ENCODE data around the gene SEMA5A.
A peak's percentile ranks its signal among the peaks of the same experiment; 100 is the strongest.

SEMA5A gene

GRCh38 chr5:9361835-9362234 is 184.0 kb downstream of the SEMA5A start:
- Histone ChIP-seq H2BK12ac (ENCODE audit: low read length) (no peak overlapping the region), H2BK15ac (ENCODE audit: low read length) (no peak overlapping the region)
- peak; percentile 64 for DNase-seq (ENCODE audit: low spot score)

GRCh38 chr5:9358961-9359685 is 186.8 kb downstream of the SEMA5A start:
- Histone ChIP-seq H2BK15ac (ENCODE audit: low read length) (no peak overlapping the region), H3K23ac (ENCODE audit: low read depth, low read length, poor library complexity) (no peak overlapping the region), H3K79me1 (ENCODE audit: low read depth, low read length) (no peaks in the 10 kb centered on the region), H4K91ac (ENCODE audit: low read depth, low read length, poor library complexity) (no peak overlapping the region), H2BK12ac (ENCODE audit: low read length) (no peak overlapping the region), H3K27me3 (ENCODE audit: control insufficient read depth in 3 of 3, insufficient read depth in 3 of 3, low read depth in 1 of 3, low read length in 3 of 3) (no peaks in the 10 kb centered on the region), H3K4ac (ENCODE audit: low read length) (no peak overlapping the region), H3K4me1 (ENCODE audit: control insufficient read depth in 2 of 2, insufficient read depth in 1 of 2, low read depth in 1 of 2, low read length in 2 of 2) (peaks cover 2 to 7% of the 10 kb centered on the region in 2 donors), H3K9me3 (replicated peaks in 1 of 2; ENCODE audit: control insufficient read depth in 2 of 2, insufficient read depth in 1 of 2, low read depth in 1 of 2, low read length in 2 of 2) (peaks cover 0 to 5% of the 10 kb centered on the region in 2 donors), H2AK5ac (ENCODE audit: low read depth, low read length) (no peak overlapping the region), H2BK5ac (ENCODE audit: low read length) (no peak overlapping the region), H3K9ac (ENCODE audit: low read depth, low read length, poor library complexity) (no peak overlapping the region), H3K4me3 (ENCODE audit: low read length in 2 of 2) (no peak overlapping the region), H4K8ac (ENCODE audit: low read depth, low read length) (no peak overlapping the region), H2AFZ (ENCODE audit: low read length) (no peak overlapping the region), H3K36me3 (replicated peaks in 1 of 2; ENCODE audit: control insufficient read depth in 2 of 2, insufficient read depth in 2 of 2, low read length in 2 of 2) (peaks cover 0 to 2% of the 10 kb centered on the region in 2 donors), H2BK120ac (ENCODE audit: low read depth, low read length) (no peak overlapping the region), H3K18ac (ENCODE audit: low read length) (no peak overlapping the region), H3K27ac (replicated peaks; ENCODE audit: low read length) (no peak overlapping the region), H3K14ac (ENCODE audit: low read length) (no peak overlapping the region), H3K4me2 (ENCODE audit: insufficient read depth, low read length, poor library complexity, severe bottlenecking) (no peak overlapping the region)
- WGBS, 2 donors (ENCODE audit: extremely low coverage in 2 of 2, insufficient read length in 2 of 2, insufficient replicate concordance in 1 of 2) = no CpG with 5 or more reads among the region's 2 CpGs
- no peak for DNase-seq (ENCODE audit: low spot score)

More at GRCh38 chr5:9361835-9362234, 184.0 kb downstream of the SEMA5A start:
- Histone ChIP-seq H3K79me1 (ENCODE audit: low read depth, low read length) (no peaks in the 10 kb centered on the region), H4K8ac (ENCODE audit: low read depth, low read length) (no peak overlapping the region), H2BK5ac (ENCODE audit: low read length) (no peak overlapping the region), H3K4me1 (ENCODE audit: control insufficient read depth in 2 of 2, insufficient read depth in 1 of 2, low read depth in 1 of 2, low read length in 2 of 2) (peaks cover 3 to 5% of the 10 kb centered on the region in 2 donors), H2AK5ac (ENCODE audit: low read depth, low read length) (no peak overlapping the region), H2BK120ac (ENCODE audit: low read depth, low read length) (no peak overlapping the region), H3K9me3 (replicated peaks in 1 of 2; ENCODE audit: control insufficient read depth in 2 of 2, insufficient read depth in 1 of 2, low read depth in 1 of 2, low read length in 2 of 2) (peaks cover 0 to 5% of the 10 kb centered on the region in 2 donors), H3K4ac (ENCODE audit: low read length) (no peak overlapping the region), H3K27me3 (ENCODE audit: control insufficient read depth in 3 of 3, insufficient read depth in 3 of 3, low read depth in 1 of 3, low read length in 3 of 3) (no peaks in the 10 kb centered on the region), H3K36me3 (replicated peaks in 1 of 2; ENCODE audit: control insufficient read depth in 2 of 2, insufficient read depth in 2 of 2, low read length in 2 of 2) (peaks cover 0 to 2% of the 10 kb centered on the region in 2 donors), H3K14ac (ENCODE audit: low read length) (no peak overlapping the region), H2AFZ (ENCODE audit: low read length) (no peak overlapping the region), H3K18ac (ENCODE audit: low read length) (no peak overlapping the region), H3K27ac (replicated peaks; ENCODE audit: low read length) (no peak overlapping the region), H3K4me3 (ENCODE audit: low read length in 2 of 2) (no peak overlapping the region), H4K91ac (ENCODE audit: low read depth, low read length, poor library complexity) (no peak overlapping the region), H3K4me2 (ENCODE audit: insufficient read depth, low read length, poor library complexity, severe bottlenecking) (no peak overlapping the region), H3K9ac (ENCODE audit: low read depth, low read length, poor library complexity) (no peak overlapping the region), H3K23ac (ENCODE audit: low read depth, low read length, poor library complexity) (no peak overlapping the region)
- no CpG with 5 or more reads among the region's 8 CpGs for WGBS, 2 donors (ENCODE audit: extremely low coverage in 2 of 2, insufficient read length in 2 of 2, insufficient replicate concordance in 1 of 2)

GRCh38 chr5:9356351-9356825 is 189.5 kb downstream of the SEMA5A start:
- H3K36me3 ChIP-seq (replicated peaks in 1 of 2; ENCODE audit: control insufficient read depth in 2 of 2, insufficient read depth in 2 of 2, low read length in 2 of 2) = no peaks in the 10 kb centered on the region
- H3K14ac ChIP-seq (ENCODE audit: low read length) = no peak overlapping the region
- H3K9me3 ChIP-seq (replicated peaks in 1 of 2; ENCODE audit: control insufficient read depth in 2 of 2, insufficient read depth in 1 of 2, low read depth in 1 of 2, low read length in 2 of 2) = no peaks in the 10 kb centered on the region
- no peak overlapping the region for H4K8ac ChIP-seq (ENCODE audit: low read depth, low read length)
- no peak overlapping the region for H2AK5ac ChIP-seq (ENCODE audit: low read depth, low read length)
- H3K18ac ChIP-seq (ENCODE audit: low read length) = no peak overlapping the region
- no peak overlapping the region for H3K27ac ChIP-seq (replicated peaks; ENCODE audit: low read length)
- H2AFZ ChIP-seq (ENCODE audit: low read length) = peak overlapping the region; percentile 50
- H3K4me3 ChIP-seq (ENCODE audit: low read length in 2 of 2) = no peak overlapping the region
- no peaks in the 10 kb centered on the region for H3K79me1 ChIP-seq (ENCODE audit: low read depth, low read length)
- no peak for DNase-seq (ENCODE audit: low spot score)
- no peak overlapping the region for H3K23ac ChIP-seq (ENCODE audit: low read depth, low read length, poor library complexity)
- no peak overlapping the region for H2BK15ac ChIP-seq (ENCODE audit: low read length)
- H2BK120ac ChIP-seq (ENCODE audit: low read depth, low read length) = no peak overlapping the region
- H3K27me3 ChIP-seq (ENCODE audit: control insufficient read depth in 3 of 3, insufficient read depth in 3 of 3, low read depth in 1 of 3, low read length in 3 of 3) = no peaks in the 10 kb centered on the region
- no peak overlapping the region for H3K9ac ChIP-seq (ENCODE audit: low read depth, low read length, poor library complexity)
- WGBS, 2 donors (ENCODE audit: extremely low coverage in 2 of 2, insufficient read length in 2 of 2, insufficient replicate concordance in 1 of 2) = no CpG with 5 or more reads among the region's 5 CpGs
- H2BK12ac ChIP-seq (ENCODE audit: low read length) = no peak overlapping the region
- H3K4me2 ChIP-seq (ENCODE audit: insufficient read depth, low read length, poor library complexity, severe bottlenecking) = no peak overlapping the region
- no peak overlapping the region for H4K91ac ChIP-seq (ENCODE audit: low read depth, low read length, poor library complexity)
- H3K4me1 ChIP-seq (ENCODE audit: control insufficient read depth in 2 of 2, insufficient read depth in 1 of 2, low read depth in 1 of 2, low read length in 2 of 2) = peaks cover 0 to 7% of the 10 kb centered on the region in 2 donors
- no peak overlapping the region for H3K4ac ChIP-seq (ENCODE audit: low read length)
- no peak overlapping the region for H2BK5ac ChIP-seq (ENCODE audit: low read length)

- H4K8ac ChIP-seq (ENCODE audit: low read depth, low read length) = no peak overlapping the region
- no peak overlapping the region for H3K4me3 ChIP-seq (ENCODE audit: low read length in 2 of 2)
- no peak for DNase-seq (ENCODE audit: low spot score)
- H3K27me3 ChIP-seq (ENCODE audit: control insufficient read depth in 3 of 3, insufficient read depth in 3 of 3, low read depth in 1 of 3, low read length in 3 of 3) = no peaks in the 10 kb centered on the region
- no peak overlapping the region for H3K18ac ChIP-seq (ENCODE audit: low read length)
- H3K4ac ChIP-seq (ENCODE audit: low read length) = no peak overlapping the region
- no peak overlapping the region for H2BK12ac ChIP-seq (ENCODE audit: low read length)
- H3K4me1 ChIP-seq (ENCODE audit: control insufficient read depth in 2 of 2, insufficient read depth in 1 of 2, low read depth in 1 of 2, low read length in 2 of 2) = peaks cover 0 to 7% of the 10 kb centered on the region in 2 donors
- no peak overlapping the region for H2BK15ac ChIP-seq (ENCODE audit: low read length)
- H4K91ac ChIP-seq (ENCODE audit: low read depth, low read length, poor library complexity) = no peak overlapping the region
- WGBS, 2 donors (ENCODE audit: extremely low coverage in 2 of 2, insufficient read length in 2 of 2, insufficient replicate concordance in 1 of 2) = no CpG with 5 or more reads among the region's 7 CpGs
- H2BK5ac ChIP-seq (ENCODE audit: low read length) = no peak overlapping the region
- no peak overlapping the region for H2AFZ ChIP-seq (ENCODE audit: low read length)
- H3K27ac ChIP-seq (replicated peaks; ENCODE audit: low read length) = no peak overlapping the region
- no peak overlapping the region for H3K14ac ChIP-seq (ENCODE audit: low read length)
- H3K9ac ChIP-seq (ENCODE audit: low read depth, low read length, poor library complexity) = no peak overlapping the region
- no peak overlapping the region for H3K23ac ChIP-seq (ENCODE audit: low read depth, low read length, poor library complexity)
- H3K9me3 ChIP-seq (replicated peaks in 1 of 2; ENCODE audit: control insufficient read depth in 2 of 2, insufficient read depth in 1 of 2, low read depth in 1 of 2, low read length in 2 of 2) = no peaks in the 10 kb centered on the region
- H2AK5ac ChIP-seq (ENCODE audit: low read depth, low read length) = no peak overlapping the region
- no peak overlapping the region for H2BK120ac ChIP-seq (ENCODE audit: low read depth, low read length)
- H3K79me1 ChIP-seq (ENCODE audit: low read depth, low read length) = no peaks in the 10 kb centered on the region
- no peaks in the 10 kb centered on the region for H3K36me3 ChIP-seq (replicated peaks in 1 of 2; ENCODE audit: control insufficient read depth in 2 of 2, insufficient read depth in 2 of 2, low read length in 2 of 2)
- H3K4me2 ChIP-seq (ENCODE audit: insufficient read depth, low read length, poor library complexity, severe bottlenecking) = no peak overlapping the region
Measured at GRCh38 chr5:9354336-9355081, 191.4 kb downstream of the SEMA5A start.
